ENCODE data around the gene CYTH1. TPM values are rescaled to one million over a fixed set of nuclear protein-coding genes. Genes with fewer than 3 reads are reported as not detected.

The CYTH1 gene
- total RNA-seq, 1 experiment from 2014 or later: 20.0 TPM

DNA sequence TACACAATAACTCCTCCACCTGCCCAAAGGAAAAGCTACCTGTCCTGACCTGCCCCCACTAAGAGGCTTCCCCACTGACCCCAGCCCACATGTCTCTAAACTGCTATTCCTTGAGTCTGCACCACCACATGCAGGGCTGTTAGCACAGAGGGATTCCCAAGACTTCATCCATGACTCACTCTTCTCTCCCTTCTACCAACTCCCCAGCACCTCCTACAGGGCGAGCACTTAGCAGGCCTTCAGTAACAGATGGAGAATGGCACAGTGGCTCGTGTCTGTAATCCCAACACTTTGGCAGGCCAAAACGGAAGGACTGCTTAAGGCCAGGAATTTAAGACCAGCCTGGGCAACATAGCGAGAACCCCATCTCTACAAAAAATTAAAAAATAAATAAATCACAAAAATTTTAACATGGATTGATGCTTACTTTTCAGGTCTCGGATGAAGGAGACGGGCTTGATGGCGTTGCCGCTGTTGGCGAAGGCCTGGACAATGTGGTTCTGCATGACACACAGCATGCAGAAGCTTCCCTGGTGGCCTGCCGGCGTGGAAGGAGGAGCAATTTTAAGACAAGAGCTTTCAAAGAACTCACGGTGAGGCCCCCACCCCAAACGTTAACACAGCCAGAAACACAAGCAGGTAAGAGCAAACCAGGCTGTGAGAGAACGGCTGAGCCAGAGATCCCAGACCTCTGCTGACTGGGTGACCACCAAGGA lies 46.6 kb upstream of the CYTH1 start:
- Mint-ChIP-seq H3K36me3 (peaks cover 86% of the 10 kb centered on the region), H3K4me3 (no peak overlapping the region), H3K27me3 (ENCODE audit: low read depth) (no peaks in the 10 kb centered on the region), H3K4me1 (no peaks in the 10 kb centered on the region), H3K9me3 (no peaks in the 10 kb centered on the region), H3K27ac (peak overlapping the region; percentile 77; the same call in 1 of the 2 replicates)
- TF ChIP-seq RORB (CRISPR knock-in tag; IDR thresholded peaks at IDR 0.05) (no peak), NFYB (CRISPR knock-in tag; conservative IDR thresholded peaks at IDR 0.05; ENCODE audit: low read depth) (no peak), ZNF416 (CRISPR knock-in tag; IDR thresholded peaks at IDR 0.05) (no peak), JAZF1 (CRISPR knock-in tag; IDR thresholded peaks at IDR 0.05) (no peak), ZNF396 (CRISPR knock-in tag; IDR thresholded peaks at IDR 0.05; ENCODE audit: borderline replicate concordance) (no peak), ZNF121 (CRISPR knock-in tag; IDR thresholded peaks at IDR 0.05) (no peak), FOXJ3 (CRISPR knock-in tag; IDR thresholded peaks at IDR 0.05; ENCODE audit: borderline replicate concordance) (no peak), SMAD3 (CRISPR knock-in tag; IDR thresholded peaks at IDR 0.05; ENCODE audit: borderline replicate concordance) (no peak), ZNF138 (CRISPR knock-in tag; conservative IDR thresholded peaks at IDR 0.05) (no peak), FOXK1 (CRISPR knock-in tag; IDR thresholded peaks at IDR 0.05) (no peak), ZNF671 (CRISPR knock-in tag; IDR thresholded peaks at IDR 0.05) (no peak)
- TF ChIP-seq, protein P1, sequence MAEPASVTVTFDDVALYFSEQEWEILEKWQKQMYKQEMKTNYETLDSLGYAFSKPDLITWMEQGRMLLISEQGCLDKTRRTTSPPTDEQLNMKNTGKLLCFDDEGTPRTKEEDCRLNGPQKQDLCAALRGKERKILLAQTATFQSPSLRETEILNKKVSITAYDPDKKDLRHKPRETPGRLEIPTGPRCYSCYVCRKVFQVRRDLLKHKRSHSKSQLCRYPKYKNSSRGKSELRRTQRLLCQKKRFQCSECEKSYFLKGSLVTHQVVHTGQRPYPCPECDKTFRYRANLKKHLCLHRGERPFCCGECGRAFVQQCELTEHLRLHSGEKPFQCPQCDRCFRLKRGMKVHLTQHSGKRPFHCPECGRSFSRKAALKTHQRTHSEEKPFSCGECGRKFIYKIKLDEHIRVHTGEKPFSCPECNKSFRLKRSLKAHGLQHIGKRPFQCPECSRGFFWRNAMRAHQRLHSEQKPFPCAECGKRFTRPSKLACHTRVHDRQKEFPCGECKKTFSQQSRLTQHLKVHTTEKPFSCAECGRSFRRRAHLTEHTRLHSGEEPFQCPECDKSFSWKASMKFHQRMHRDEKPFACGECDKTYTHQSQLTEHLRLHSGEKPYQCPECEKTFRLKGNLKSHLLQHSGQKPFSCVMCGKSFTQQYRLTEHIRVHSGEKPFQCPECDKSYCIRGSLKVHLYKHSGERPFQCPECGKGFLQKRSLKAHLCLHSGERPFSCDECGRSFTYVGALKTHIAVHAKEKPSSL (CRISPR knock-in tag; conservative IDR thresholded peaks at IDR 0.05): no peak
- TF ChIP-seq, protein P2, sequence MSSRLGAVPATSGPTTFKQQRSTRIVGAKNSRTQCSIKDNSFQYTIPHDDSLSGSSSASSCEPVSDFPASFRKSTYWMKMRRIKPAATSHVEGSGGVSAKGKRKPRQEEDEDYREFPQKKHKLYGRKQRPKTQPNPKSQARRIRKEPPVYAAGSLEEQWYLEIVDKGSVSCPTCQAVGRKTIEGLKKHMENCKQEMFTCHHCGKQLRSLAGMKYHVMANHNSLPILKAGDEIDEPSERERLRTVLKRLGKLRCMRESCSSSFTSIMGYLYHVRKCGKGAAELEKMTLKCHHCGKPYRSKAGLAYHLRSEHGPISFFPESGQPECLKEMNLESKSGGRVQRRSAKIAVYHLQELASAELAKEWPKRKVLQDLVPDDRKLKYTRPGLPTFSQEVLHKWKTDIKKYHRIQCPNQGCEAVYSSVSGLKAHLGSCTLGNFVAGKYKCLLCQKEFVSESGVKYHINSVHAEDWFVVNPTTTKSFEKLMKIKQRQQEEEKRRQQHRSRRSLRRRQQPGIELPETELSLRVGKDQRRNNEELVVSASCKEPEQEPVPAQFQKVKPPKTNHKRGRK (CRISPR knock-in tag; IDR thresholded peaks at IDR 0.05; ENCODE audit: borderline replicate concordance): no peak
- TF ChIP-seq, protein P3, sequence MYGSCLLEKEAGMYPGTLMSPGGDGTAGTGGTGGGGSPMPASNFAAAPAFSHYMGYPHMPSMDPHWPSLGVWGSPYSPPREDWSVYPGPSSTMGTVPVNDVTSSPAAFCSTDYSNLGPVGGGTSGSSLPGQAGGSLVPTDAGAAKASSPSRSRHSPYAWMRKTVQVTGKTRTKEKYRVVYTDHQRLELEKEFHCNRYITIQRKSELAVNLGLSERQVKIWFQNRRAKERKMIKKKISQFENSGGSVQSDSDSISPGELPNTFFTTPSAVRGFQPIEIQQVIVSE (CRISPR knock-in tag; IDR thresholded peaks at IDR 0.05; ENCODE audit: borderline replicate concordance): no peak
- no peak for DNase-seq (ENCODE audit: low spot score)
- ChIA-PET POLR2A (no interaction called here), CTCF (interaction anchor here (0.6 to 1.6 kb wide), 2 partner anchors 37 to 489 kb away, joined by 3 to 4 read pairs; no protein-coding TSS in a partner anchor)
- peak; percentile 58 for ATAC-seq

DNA sequence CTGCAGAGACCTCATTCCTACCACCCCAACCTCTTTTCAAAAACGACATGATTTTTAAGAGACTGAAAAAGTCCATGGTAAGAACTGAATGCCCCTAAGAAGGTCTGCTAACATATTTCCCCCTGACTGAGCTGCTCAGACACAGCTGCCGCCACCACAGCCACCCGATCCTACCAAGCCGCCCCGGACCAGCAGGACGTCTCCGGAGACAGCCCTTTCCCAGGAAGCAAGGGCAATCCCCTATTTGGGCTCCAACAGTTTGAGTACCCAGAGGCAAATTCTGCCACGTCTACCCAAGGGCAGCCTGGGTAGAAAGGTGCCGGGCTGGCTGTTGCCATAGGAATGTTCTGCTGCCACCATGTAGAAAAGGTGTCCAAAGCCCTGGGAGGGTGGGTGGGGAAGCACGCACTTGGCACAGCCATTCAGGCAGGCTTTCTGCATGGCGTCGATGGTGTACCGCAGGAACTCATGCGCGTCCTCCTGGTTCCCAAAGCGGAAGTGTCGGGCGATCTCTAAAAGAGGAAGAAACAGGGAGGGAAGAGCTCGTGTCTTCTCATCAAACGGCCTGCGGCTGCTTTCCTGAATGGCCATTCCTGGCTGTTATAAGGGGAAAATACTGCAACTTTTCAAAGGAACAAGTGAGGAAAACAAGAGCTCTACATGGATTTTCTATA lies 44.9 kb upstream of the CYTH1 start:
- Mint-ChIP-seq H3K9me3 (no peaks in the 10 kb centered on the region), H3K36me3 (peaks cover 84% of the 10 kb centered on the region), H3K27me3 (ENCODE audit: low read depth) (no peaks in the 10 kb centered on the region), H3K4me1 (no peaks in the 10 kb centered on the region), H3K27ac (no peak overlapping the region), H3K4me3 (no peak overlapping the region)
- DNase-seq (ENCODE audit: low spot score): no peak
- ATAC-seq: no peak
- POLR2A ChIA-PET: no interaction called here
- CTCF ChIA-PET: interaction anchor here (1.6 kb wide), 1 partner anchor 39 kb away, joined by 4 read pairs; no protein-coding TSS in a partner anchor
- no peak for TF ChIP-seq FOXJ3 (CRISPR knock-in tag; IDR thresholded peaks at IDR 0.05; ENCODE audit: borderline replicate concordance)
- TF ChIP-seq, protein P4, sequence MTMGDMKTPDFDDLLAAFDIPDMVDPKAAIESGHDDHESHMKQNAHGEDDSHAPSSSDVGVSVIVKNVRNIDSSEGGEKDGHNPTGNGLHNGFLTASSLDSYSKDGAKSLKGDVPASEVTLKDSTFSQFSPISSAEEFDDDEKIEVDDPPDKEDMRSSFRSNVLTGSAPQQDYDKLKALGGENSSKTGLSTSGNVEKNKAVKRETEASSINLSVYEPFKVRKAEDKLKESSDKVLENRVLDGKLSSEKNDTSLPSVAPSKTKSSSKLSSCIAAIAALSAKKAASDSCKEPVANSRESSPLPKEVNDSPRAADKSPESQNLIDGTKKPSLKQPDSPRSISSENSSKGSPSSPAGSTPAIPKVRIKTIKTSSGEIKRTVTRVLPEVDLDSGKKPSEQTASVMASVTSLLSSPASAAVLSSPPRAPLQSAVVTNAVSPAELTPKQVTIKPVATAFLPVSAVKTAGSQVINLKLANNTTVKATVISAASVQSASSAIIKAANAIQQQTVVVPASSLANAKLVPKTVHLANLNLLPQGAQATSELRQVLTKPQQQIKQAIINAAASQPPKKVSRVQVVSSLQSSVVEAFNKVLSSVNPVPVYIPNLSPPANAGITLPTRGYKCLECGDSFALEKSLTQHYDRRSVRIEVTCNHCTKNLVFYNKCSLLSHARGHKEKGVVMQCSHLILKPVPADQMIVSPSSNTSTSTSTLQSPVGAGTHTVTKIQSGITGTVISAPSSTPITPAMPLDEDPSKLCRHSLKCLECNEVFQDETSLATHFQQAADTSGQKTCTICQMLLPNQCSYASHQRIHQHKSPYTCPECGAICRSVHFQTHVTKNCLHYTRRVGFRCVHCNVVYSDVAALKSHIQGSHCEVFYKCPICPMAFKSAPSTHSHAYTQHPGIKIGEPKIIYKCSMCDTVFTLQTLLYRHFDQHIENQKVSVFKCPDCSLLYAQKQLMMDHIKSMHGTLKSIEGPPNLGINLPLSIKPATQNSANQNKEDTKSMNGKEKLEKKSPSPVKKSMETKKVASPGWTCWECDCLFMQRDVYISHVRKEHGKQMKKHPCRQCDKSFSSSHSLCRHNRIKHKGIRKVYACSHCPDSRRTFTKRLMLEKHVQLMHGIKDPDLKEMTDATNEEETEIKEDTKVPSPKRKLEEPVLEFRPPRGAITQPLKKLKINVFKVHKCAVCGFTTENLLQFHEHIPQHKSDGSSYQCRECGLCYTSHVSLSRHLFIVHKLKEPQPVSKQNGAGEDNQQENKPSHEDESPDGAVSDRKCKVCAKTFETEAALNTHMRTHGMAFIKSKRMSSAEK (CRISPR knock-in tag; IDR thresholded peaks at IDR 0.05; ENCODE audit: borderline replicate concordance): no peak
- no peak for TF ChIP-seq SOX15 (CRISPR knock-in tag; IDR thresholded peaks at IDR 0.05)
- no peak for TF ChIP-seq ZNF232 (CRISPR knock-in tag; IDR thresholded peaks at IDR 0.05)
- no peak for TF ChIP-seq FOXK1 (CRISPR knock-in tag; IDR thresholded peaks at IDR 0.05)
- TF ChIP-seq KAT7 (CRISPR knock-in tag; IDR thresholded peaks at IDR 0.05; ENCODE audit: borderline replicate concordance): no peak
- no peak for TF ChIP-seq ETV6 (CRISPR knock-in tag; IDR thresholded peaks at IDR 0.05)
- TF ChIP-seq SMAD3 (CRISPR knock-in tag; IDR thresholded peaks at IDR 0.05; ENCODE audit: borderline replicate concordance): no peak
- TF ChIP-seq, protein P5, sequence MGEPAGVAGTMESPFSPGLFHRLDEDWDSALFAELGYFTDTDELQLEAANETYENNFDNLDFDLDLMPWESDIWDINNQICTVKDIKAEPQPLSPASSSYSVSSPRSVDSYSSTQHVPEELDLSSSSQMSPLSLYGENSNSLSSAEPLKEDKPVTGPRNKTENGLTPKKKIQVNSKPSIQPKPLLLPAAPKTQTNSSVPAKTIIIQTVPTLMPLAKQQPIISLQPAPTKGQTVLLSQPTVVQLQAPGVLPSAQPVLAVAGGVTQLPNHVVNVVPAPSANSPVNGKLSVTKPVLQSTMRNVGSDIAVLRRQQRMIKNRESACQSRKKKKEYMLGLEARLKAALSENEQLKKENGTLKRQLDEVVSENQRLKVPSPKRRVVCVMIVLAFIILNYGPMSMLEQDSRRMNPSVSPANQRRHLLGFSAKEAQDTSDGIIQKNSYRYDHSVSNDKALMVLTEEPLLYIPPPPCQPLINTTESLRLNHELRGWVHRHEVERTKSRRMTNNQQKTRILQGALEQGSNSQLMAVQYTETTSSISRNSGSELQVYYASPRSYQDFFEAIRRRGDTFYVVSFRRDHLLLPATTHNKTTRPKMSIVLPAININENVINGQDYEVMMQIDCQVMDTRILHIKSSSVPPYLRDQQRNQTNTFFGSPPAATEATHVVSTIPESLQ (CRISPR knock-in tag; IDR thresholded peaks at IDR 0.05): no peak
- TF ChIP-seq GTF2I (CRISPR knock-in tag; conservative IDR thresholded peaks at IDR 0.05): no peak
- TF ChIP-seq, protein P6, sequence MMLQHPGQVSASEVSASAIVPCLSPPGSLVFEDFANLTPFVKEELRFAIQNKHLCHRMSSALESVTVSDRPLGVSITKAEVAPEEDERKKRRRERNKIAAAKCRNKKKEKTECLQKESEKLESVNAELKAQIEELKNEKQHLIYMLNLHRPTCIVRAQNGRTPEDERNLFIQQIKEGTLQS (CRISPR knock-in tag; conservative IDR thresholded peaks at IDR 0.05): no peak

Data from WTC11 (cell line).